Neural cell (in vitro differentiated cells): ENCODE measurements around the gene OSR1.

Experiments
- CTCF ChIP-seq: fragments of 450-650 bp; IDR thresholded peaks from 2 replicates; pipeline ENCODE4 v1.5.1; 2014; ENCODE audit warnings: antibody characterized with exemption, mild to moderate bottlenecking, moderate library complexity; ENCODE audit not compliant: poor library complexity, severe bottlenecking
- POLR2AphosphoS5 ChIP-seq: IDR thresholded peaks from 2 replicates; pipeline ENCODE4 v1.6.1; 2012
- REST ChIP-seq: IDR thresholded peaks from 2 replicates; pipeline ENCODE4 v1.6.1; 2012; ENCODE audit warnings: borderline replicate concordance

- no peak for TF ChIP-seq CTCF
- TF ChIP-seq POLR2AphosphoS5 = no peak
- no peak for TF ChIP-seq REST
Observed at GRCh38 chr2:19359021-19359357, 566 bp upstream of the OSR1 start.
